ENCODE data around the gene GAN. TPM values are rescaled to one million over a fixed set of nuclear protein-coding genes. Genes with fewer than 3 reads are reported as not detected.
A peak's percentile ranks its signal among the peaks of the same experiment; 100 is the strongest.

Gene GAN, protein sequence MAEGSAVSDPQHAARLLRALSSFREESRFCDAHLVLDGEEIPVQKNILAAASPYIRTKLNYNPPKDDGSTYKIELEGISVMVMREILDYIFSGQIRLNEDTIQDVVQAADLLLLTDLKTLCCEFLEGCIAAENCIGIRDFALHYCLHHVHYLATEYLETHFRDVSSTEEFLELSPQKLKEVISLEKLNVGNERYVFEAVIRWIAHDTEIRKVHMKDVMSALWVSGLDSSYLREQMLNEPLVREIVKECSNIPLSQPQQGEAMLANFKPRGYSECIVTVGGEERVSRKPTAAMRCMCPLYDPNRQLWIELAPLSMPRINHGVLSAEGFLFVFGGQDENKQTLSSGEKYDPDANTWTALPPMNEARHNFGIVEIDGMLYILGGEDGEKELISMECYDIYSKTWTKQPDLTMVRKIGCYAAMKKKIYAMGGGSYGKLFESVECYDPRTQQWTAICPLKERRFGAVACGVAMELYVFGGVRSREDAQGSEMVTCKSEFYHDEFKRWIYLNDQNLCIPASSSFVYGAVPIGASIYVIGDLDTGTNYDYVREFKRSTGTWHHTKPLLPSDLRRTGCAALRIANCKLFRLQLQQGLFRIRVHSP
- total RNA-seq: 10 to 100 TPM in 3 of 4 donors, 1 to 10 TPM in 1; 9.6 to 14.8 (median 11.7) TPM

GRCh38 chr16:81314603-81315270 lies at the start of gene GAN:
TSS of gene GAN (plus strand) at chr16:81314962. CDS start at chr16:81315114, 152 bp downstream.
- H3K36me3 ChIP-seq: no peaks in the 10 kb centered on the region
- intact Hi-C loops (cut with DNase I): loop anchor here (5.0 kb wide), 2 partner anchors 52 to 107 kb away; no protein-coding TSS in a partner anchor
- peak within 1 kb of the TSS; percentile 88 to 93 (median 90) for H3K4me3 ChIP-seq
- no peaks in the 10 kb centered on the region for H3K9me3 ChIP-seq
- H3K4me1 ChIP-seq: peaks cover 30 to 65% (median 47%) of the 10 kb centered on the region in 4 donors
- H3K27ac ChIP-seq (replicated peaks in 1 of 4): peak within 1 kb of the TSS; percentile 91 to 96 (median 94)
- WGBS: 0% methylated on average over 8 of the region's 75 CpGs
- no peaks in the 10 kb centered on the region for H3K27me3 ChIP-seq
- peak; percentile 99 for DNase-seq (ENCODE audit: extremely low spot score)
- TF ChIP-seq EP300 (IDR thresholded peaks at IDR 0.05) (no peak), CTCF (IDR thresholded peaks at IDR 0.05) (no peak), POLR2A (IDR thresholded peaks at IDR 0.05; ENCODE audit: low read depth) (peak; percentile 73), POLR2AphosphoS5 (IDR thresholded peaks at IDR 0.05) (peak; percentile 96 to 97)

GRCh38 chr16:81265052-81265451 lies 49.7 kb upstream of the GAN start:
- H3K27me3 ChIP-seq: no peaks in the 10 kb centered on the region
- no peak overlapping the region for H3K27ac ChIP-seq (replicated peaks in 1 of 4)
- intact Hi-C loops (cut with DNase I): no loop called here
- no peak for DNase-seq (ENCODE audit: extremely low spot score)
- no peaks in the 10 kb centered on the region for H3K36me3 ChIP-seq
- no peak overlapping the region for H3K4me3 ChIP-seq
- WGBS: 93% methylated on average over 2 of the region's 2 CpGs
- TF ChIP-seq POLR2A (IDR thresholded peaks at IDR 0.05; ENCODE audit: low read depth): no peak
- no peak for TF ChIP-seq CTCF (IDR thresholded peaks at IDR 0.05)
- TF ChIP-seq POLR2AphosphoS5 (IDR thresholded peaks at IDR 0.05): no peak
- no peak for TF ChIP-seq EP300 (IDR thresholded peaks at IDR 0.05)
- no peaks in the 10 kb centered on the region for H3K9me3 ChIP-seq
- peaks cover 19 to 38% (median 29%) of the 10 kb centered on the region in 4 donors for H3K4me1 ChIP-seq

GRCh38 chr16:81265658-81266451 lies 48.9 kb upstream of the GAN start:
- no peaks in the 10 kb centered on the region for H3K36me3 ChIP-seq
- peak overlapping the region in 1 of 4 donors; percentile 3 for H3K27ac ChIP-seq (replicated peaks in 1 of 4)
- DNase-seq (ENCODE audit: extremely low spot score): no peak
- TF ChIP-seq POLR2AphosphoS5 (IDR thresholded peaks at IDR 0.05) (peak; percentile 47 to 66), POLR2A (IDR thresholded peaks at IDR 0.05; ENCODE audit: low read depth) (no peak)
- no peaks in the 10 kb centered on the region for H3K9me3 ChIP-seq
- intact Hi-C loops (cut with DNase I): no loop called here
- no peaks in the 10 kb centered on the region for H3K27me3 ChIP-seq
- WGBS: 64% methylated on average over 3 of the region's 5 CpGs
- H3K4me1 ChIP-seq: peaks cover 19 to 38% (median 29%) of the 10 kb centered on the region in 4 donors
- no peak overlapping the region for H3K4me3 ChIP-seq

- Histone ChIP-seq H3K4me3 (no peak overlapping the region), H3K9me3 (no peaks in the 10 kb centered on the region), H3K36me3 (no peaks in the 10 kb centered on the region), H3K4me1 (peaks cover 19 to 38% (median 29%) of the 10 kb centered on the region in 4 donors), H3K27ac (replicated peaks in 1 of 4) (no peak overlapping the region), H3K27me3 (no peaks in the 10 kb centered on the region)
- TF ChIP-seq EP300 (IDR thresholded peaks at IDR 0.05) (no peak), POLR2AphosphoS5 (IDR thresholded peaks at IDR 0.05) (no peak), POLR2A (IDR thresholded peaks at IDR 0.05; ENCODE audit: low read depth) (no peak), CTCF (IDR thresholded peaks at IDR 0.05) (no peak)
- intact Hi-C loops (cut with DNase I): no loop called here
- DNase-seq (ENCODE audit: extremely low spot score): no peak
- 72% methylated on average over 6 of the region's 7 CpGs for WGBS
Measured at GRCh38 chr16:81266680-81267095, 48.1 kb upstream of the GAN start.

Measured in esophagus muscularis mucosa (tissue), 4 donors.